Mucosa of rectum (tissue), 2 donors: ENCODE data around the gene GALK1.

Source experiments
- H3K27ac ChIP-seq, 2 donors: one replicate each; pipeline ENCODE4 v1.7.0; 2013; ENCODE audit warnings: inconsistent platforms in 2 of 2, low read depth in 2 of 2, low read length in 2 of 2
- H3K27me3 ChIP-seq, 2 donors: one replicate each; pipeline ENCODE4 v1.7.0; 2013; ENCODE audit warnings: low read length in 2 of 2; ENCODE audit not compliant: control insufficient read depth in 2 of 2, insufficient read depth in 2 of 2
- H3K36me3 ChIP-seq, 2 donors: one replicate each; pipeline ENCODE4 v1.7.0; 2013; ENCODE audit warnings: low read length in 2 of 2; ENCODE audit not compliant: control insufficient read depth in 2 of 2, insufficient read depth in 2 of 2
- H3K4me1 ChIP-seq, 2 donors: one replicate each; pipeline ENCODE4 v1.7.0; 2013; ENCODE audit warnings: low read length in 2 of 2, mild to moderate bottlenecking in 1 of 2; ENCODE audit not compliant: control insufficient read depth in 2 of 2, insufficient read depth in 2 of 2
- H3K4me3 ChIP-seq, 2 donors: one replicate each; pipeline ENCODE4 v1.7.0; 2013; ENCODE audit warnings: low read length in 2 of 2
- H3K9ac ChIP-seq, 2 donors: one replicate each; pipeline ENCODE4 v1.7.0; 2013; ENCODE audit warnings: low read length in 2 of 2, low read depth in 1 of 2, mild to moderate bottlenecking in 1 of 2
- H3K9me3 ChIP-seq, 2 donors: one replicate each; pipeline ENCODE4 v1.7.0; 2013; ENCODE audit warnings: low read length in 2 of 2; ENCODE audit not compliant: control insufficient read depth in 2 of 2
- donor health status: healthy.
- donor health status: Normal muscosa, but diverticular disease.

The GALK1 gene

DNA sequence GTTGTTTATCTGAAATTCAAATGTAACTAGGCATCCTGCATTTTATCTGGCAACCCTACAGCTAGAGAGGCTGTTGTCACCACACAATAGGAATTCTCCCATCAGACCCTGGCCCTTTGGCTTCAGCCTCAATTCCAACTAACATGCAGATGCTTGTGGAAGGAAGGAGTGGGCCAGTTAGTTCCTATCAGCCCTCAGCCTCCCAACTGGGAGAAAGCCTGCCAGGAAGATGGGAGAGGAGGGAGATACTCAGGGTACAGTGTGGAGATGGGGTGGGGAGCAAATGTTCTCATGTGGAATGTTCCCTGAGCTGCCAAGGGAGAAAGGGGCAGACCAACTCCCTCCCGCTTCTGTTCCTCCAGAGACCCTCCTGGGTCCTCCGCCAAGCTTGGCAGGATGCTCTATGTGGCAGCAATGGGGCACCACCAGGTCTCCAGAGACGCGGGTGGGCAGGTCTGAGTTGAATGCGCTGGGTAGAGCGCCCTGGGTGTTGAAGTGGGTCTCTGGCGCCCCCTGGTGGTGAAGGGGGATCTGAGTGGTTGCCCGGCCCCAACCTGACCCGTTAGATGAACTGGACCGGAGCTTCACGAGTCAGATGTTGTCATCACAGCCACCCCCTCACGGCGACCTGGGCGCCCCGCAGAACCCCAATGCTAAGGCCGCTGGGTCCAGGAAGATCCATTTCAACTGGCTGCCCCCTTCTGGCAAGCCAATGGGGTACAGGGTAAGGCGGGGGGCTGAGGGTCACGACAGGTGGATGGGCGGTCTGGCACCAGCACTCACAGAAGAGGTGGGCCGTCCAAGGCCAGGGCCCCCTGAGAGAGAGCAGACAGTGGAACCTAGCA, 15.2 kb downstream of the GALK1 start:
- Histone ChIP-seq H3K9ac (no peak overlapping the region), H3K27ac (no peak overlapping the region), H3K36me3 (peaks cover 39 to 50% of the 10 kb centered on the region in 2 donors)

DNA sequence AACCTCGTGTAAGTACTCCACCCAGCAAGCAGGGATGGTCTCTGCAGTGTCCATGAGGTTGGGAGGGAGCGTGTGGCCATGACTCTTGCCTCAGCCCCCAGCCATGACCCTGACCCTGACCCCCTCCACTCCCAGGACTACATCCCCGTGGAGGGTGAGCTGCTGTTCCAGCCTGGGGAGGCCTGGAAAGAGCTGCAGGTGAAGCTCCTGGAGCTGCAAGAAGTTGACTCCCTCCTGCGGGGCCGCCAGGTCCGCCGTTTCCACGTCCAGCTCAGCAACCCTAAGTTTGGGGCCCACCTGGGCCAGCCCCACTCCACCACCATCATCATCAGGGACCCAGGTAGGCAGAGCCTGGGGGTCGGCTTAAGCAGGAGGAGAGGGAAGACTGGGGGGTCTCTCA, 16.3 kb downstream of the GALK1 start:
- Histone ChIP-seq H3K9me3 (no peaks in the 10 kb centered on the region), H3K36me3 (peaks cover 41 to 47% of the 10 kb centered on the region in 2 donors), H3K27ac (no peak overlapping the region), H3K9ac (no peak overlapping the region), H3K4me3 (no peak overlapping the region), H3K4me1 (peaks cover 0 to 3% of the 10 kb centered on the region in 2 donors), H3K27me3 (no peaks in the 10 kb centered on the region)

More for the DNA sequence above, 15.2 kb downstream of the GALK1 start:
- Histone ChIP-seq H3K4me3 (no peak overlapping the region), H3K4me1 (peaks cover 0 to 3% of the 10 kb centered on the region in 2 donors), H3K27me3 (no peaks in the 10 kb centered on the region), H3K9me3 (no peaks in the 10 kb centered on the region)

DNA sequence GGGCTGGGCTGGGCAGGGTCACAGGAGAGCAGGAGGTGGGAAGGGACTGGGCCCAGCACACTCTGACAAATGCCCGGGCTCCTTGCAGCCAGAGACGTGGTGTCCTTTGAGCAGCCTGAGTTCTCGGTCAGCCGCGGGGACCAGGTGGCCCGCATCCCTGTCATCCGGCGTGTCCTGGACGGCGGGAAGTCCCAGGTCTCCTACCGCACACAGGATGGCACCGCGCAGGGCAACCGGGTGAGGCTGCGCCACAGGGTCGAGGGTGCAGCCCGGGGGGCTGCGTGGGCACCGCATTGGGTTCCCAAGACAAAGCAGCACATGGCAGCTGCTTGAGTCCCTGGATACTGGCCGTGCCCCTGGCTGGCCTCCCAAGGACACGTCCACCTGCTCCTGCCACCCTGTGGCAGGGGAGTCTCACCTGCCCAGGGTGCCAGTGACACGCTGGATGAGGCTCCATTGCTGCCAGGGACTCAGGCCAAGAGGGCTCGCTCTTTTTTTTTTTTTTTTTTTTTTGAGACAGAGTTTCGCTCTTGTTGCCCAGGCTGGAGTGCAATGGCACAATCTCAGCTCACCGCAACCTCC, 21.3 kb downstream of the GALK1 start:
- Histone ChIP-seq H3K36me3 (peaks cover 43 to 46% of the 10 kb centered on the region in 2 donors), H3K4me3 (no peak overlapping the region), H3K9ac (no peak overlapping the region), H3K27me3 (no peaks in the 10 kb centered on the region), H3K27ac (no peak overlapping the region), H3K9me3 (no peaks in the 10 kb centered on the region), H3K4me1 (no peaks in the 10 kb centered on the region)

DNA sequence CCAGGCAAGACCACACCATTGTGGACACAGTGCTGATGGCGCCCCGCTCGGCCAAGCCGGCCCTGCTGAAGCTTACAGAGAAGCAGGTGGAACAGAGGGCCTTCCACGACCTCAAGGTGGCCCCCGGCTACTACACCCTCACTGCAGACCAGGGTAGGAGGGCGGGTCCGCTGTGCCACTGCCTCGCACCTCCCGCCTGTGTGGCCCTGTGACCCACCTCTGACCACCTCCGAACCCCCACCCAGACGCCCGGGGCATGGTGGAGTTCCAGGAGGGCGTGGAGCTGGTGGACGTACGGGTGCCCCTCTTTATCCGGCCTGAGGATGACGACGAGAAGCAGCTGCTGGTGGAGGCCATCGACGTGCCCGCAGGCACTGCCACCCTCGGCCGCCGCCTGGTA, 22.7 kb downstream of the GALK1 start:
- Histone ChIP-seq H3K4me1 (no peaks in the 10 kb centered on the region), H3K27me3 (no peaks in the 10 kb centered on the region), H3K9me3 (no peaks in the 10 kb centered on the region), H3K36me3 (peaks cover 43 to 52% of the 10 kb centered on the region in 2 donors), H3K9ac (no peak overlapping the region), H3K27ac (no peak overlapping the region), H3K4me3 (no peak overlapping the region)

DNA sequence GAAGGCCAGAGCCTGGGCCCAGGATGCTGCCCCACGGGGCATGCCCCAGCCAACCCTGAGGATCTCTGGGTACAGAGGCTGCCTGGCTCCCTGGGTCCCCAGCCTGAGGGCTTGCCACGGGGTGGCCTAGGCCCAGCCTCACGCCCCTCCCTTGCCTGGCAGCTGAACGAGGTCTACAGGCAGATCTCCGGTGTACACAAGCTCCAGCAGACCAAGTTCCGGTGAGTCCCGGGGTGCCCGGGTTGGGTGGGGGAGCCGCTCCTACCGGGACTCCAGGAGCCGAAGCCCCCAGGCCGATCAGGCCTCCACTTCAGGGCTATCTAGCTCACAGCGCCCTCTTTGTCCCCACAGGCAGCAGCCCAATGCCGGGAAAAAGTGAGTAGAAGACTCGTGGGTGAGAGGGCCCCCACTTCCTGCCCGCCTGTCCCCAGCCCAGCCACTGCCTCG, 24.3 kb downstream of the GALK1 start:
- peaks cover 54 to 68% of the 10 kb centered on the region in 2 donors for H3K36me3 ChIP-seq
- no peak overlapping the region for H3K9ac ChIP-seq
- H3K4me3 ChIP-seq, result no peak overlapping the region
- H3K4me1 ChIP-seq, result no peaks in the 10 kb centered on the region
- no peaks in the 10 kb centered on the region for H3K27me3 ChIP-seq
- H3K9me3 ChIP-seq, result no peaks in the 10 kb centered on the region
- H3K27ac ChIP-seq, result no peak overlapping the region

DNA sequence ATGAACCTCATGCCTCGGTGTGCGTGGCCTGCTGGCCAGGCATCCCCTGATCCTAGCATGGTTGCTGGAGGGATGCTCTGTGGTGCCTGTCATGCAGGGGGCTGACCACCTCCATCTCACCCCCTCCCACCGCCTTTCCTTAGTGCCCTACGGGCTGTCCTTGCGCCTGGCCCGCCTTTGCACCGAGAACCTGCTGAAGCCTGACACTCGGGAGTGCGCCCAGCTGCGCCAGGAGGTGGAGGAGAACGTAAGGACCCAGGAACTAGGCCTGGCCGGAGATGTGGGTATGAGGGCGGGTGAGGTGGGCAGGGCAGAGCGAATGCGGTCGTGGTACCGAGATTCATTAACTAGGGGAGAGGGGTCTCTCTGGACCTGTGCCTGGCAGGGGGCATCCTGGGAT, 24.8 kb downstream of the GALK1 start:
- peaks cover 54 to 71% of the 10 kb centered on the region in 2 donors for H3K36me3 ChIP-seq
- no peaks in the 10 kb centered on the region for H3K9me3 ChIP-seq
- H3K9ac ChIP-seq, result no peak overlapping the region
- no peaks in the 10 kb centered on the region for H3K4me1 ChIP-seq
- no peak overlapping the region for H3K27ac ChIP-seq
- H3K27me3 ChIP-seq, result no peaks in the 10 kb centered on the region
- H3K4me3 ChIP-seq, result no peak overlapping the region

DNA sequence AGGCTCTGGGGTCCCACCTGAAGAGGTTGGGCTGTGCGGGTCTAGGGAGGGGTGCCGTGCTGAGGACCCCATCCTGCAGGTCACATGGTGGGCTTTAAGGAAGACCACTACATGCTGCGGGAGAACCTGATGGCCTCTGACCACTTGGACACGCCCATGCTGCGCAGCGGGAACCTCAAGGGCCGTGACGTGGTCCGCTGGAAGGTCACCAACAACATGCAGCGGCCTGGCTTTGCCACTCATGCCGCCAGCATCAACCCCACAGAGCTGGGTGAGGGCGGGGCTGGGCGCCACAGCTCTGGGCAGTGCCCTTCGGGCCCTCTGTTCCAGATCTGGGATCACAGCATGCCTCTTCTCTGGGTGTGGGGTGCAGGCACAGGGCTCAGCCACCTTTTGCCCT, 25.2 kb downstream of the GALK1 start:
- Histone ChIP-seq H3K9me3 (no peaks in the 10 kb centered on the region), H3K36me3 (peaks cover 52 to 71% of the 10 kb centered on the region in 2 donors), H3K4me3 (no peak overlapping the region), H3K27ac (no peak overlapping the region), H3K9ac (no peak overlapping the region), H3K27me3 (no peaks in the 10 kb centered on the region), H3K4me1 (no peaks in the 10 kb centered on the region)

DNA sequence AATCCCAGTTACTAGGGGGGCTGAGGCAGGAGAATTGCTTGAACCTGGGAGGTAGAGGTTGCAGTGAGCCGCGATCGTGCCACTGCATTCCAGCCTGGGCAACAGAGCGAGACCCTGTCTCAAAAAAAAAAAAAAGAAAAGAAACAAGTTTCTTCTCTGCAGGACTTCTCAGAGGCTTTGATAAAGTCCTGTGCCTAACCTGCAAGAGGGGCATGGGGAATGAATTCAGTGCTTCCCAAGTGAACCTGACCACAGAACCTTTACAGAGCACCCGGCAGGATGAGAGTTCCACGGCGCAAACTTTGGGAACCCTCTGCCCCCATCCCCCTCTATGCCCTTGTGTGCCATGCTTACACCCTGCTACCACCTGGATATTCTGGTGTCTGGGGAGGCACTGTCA, 25.8 kb downstream of the GALK1 start:
- Histone ChIP-seq H3K36me3 (peaks cover 58 to 72% of the 10 kb centered on the region in 2 donors), H3K9me3 (no peaks in the 10 kb centered on the region), H3K4me3 (no peak overlapping the region), H3K27me3 (no peaks in the 10 kb centered on the region), H3K9ac (no peak overlapping the region), H3K27ac (no peak overlapping the region), H3K4me1 (peaks cover 0 to 3% of the 10 kb centered on the region in 2 donors)

DNA sequence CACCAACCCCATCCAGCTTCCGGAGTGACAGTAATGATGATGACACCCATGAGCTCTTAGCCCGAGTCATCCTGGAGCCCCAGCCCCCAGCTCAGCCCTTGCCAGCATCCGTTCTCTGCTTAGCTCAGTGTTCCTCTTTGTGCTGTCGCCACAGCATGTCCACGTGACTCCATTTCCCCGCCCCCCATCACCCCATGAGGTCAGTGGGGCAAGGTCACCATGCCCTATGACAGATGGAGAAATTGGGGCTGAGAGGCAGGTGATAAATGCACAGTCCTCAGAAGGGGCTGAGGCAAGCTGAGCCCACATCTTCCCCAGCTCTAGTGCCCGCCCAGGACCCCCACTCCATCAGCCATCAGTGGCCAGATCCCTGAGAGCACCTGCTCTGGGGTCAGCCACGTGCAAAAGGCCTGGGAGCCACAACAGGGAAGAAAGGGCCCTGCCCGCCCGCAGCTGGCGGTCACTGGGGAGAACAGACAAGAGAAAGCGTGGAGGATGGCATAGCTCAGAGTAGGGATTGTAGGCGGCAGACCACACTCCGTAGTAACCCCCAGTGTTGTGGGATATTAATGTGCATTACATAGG, 26.7 kb downstream of the GALK1 start:
- peaks cover 0 to 3% of the 10 kb centered on the region in 2 donors for H3K4me1 ChIP-seq
- no peak overlapping the region for H3K27ac ChIP-seq
- peaks cover 64 to 72% of the 10 kb centered on the region in 2 donors for H3K36me3 ChIP-seq
- no peak overlapping the region for H3K9ac ChIP-seq
- no peaks in the 10 kb centered on the region for H3K9me3 ChIP-seq
- H3K4me3 ChIP-seq, result no peak overlapping the region
- H3K27me3 ChIP-seq, result no peaks in the 10 kb centered on the region
